ENCODE measurements around the gene PIEZO1. TPM values are rescaled to one million over a fixed set of nuclear protein-coding genes. Genes with fewer than 3 reads are reported as not detected.

Gene PIEZO1
- total RNA-seq, 2 experiments from 2014 or later: 206 to 220 TPM

GRCh38 chr16:88667461-88667860, 117.6 kb downstream of the PIEZO1 start:
- H3K27ac Mint-ChIP-seq: no peak overlapping the region
- POLR2A ChIA-PET: no interaction called here
- DNase-seq: no peak
- H3K27me3 Mint-ChIP-seq: no peaks in the 10 kb centered on the region
- H3K36me3 Mint-ChIP-seq: peaks cover 8% of the 10 kb centered on the region
- no peaks in the 10 kb centered on the region for H3K9me3 Mint-ChIP-seq
- ATAC-seq (ENCODE audit: low read depth): no peak
- H3K4me1 Mint-ChIP-seq: peaks cover 8% of the 10 kb centered on the region
- no peak overlapping the region for H3K4me3 Mint-ChIP-seq

- no peaks in the 10 kb centered on the region for H3K9me3 Mint-ChIP-seq
- no peak for ATAC-seq (ENCODE audit: low read depth)
- H3K36me3 Mint-ChIP-seq: peaks cover 8% of the 10 kb centered on the region
- H3K4me1 Mint-ChIP-seq: peaks cover 17% of the 10 kb centered on the region
- H3K27ac Mint-ChIP-seq: no peak overlapping the region
- no peak for DNase-seq
- POLR2A ChIA-PET: interaction anchor here (0.7 to 3.5 kb wide), 3 partner anchors 14 to 37 kb away, joined by 3 to 32 read pairs (median 5); no protein-coding TSS in a partner anchor
- no peaks in the 10 kb centered on the region for H3K27me3 Mint-ChIP-seq
- H3K4me3 Mint-ChIP-seq: no peak overlapping the region
Observed at GRCh38 chr16:88665570-88665969, 119.5 kb downstream of the PIEZO1 start.

Small RNA genes within 50 kb of the gene (microRNA-seq; reads per million reads assigned to microRNA genes)
- gene MIR4722: not detected

Other genes with a start within 250 kb of the PIEZO1 start
- gene ZC3H18, start 214.8 kb downstream of the PIEZO1 start, total RNA-seq: 10 to 100 TPM; 83.4 to 88.7 TPM
- gene IL17C, start 146.6 kb downstream of the PIEZO1 start, total RNA-seq: under 1 TPM in 1 of 2 experiments, not detected in 1; 0.68 TPM
- gene CYBA, start 134.2 kb downstream of the PIEZO1 start, total RNA-seq: 100 to 1,000 TPM; 505 to 513 TPM
- 10 to 100 TPM; 80.7 to 84.2 TPM for gene MVD, start 122.1 kb downstream of the PIEZO1 start, total RNA-seq
- gene SNAI3, start 98.7 kb downstream of the PIEZO1 start, total RNA-seq: 10 to 100 TPM; 14.4 to 15.0 TPM
- 100 to 1,000 TPM; 227 to 229 TPM for gene RNF166, start 78.8 kb downstream of the PIEZO1 start, total RNA-seq
- gene CTU2, start 78.7 kb downstream of the PIEZO1 start, total RNA-seq: 10 to 100 TPM; 22.8 to 25.7 TPM
- gene CDT1, start 18.6 kb upstream of the PIEZO1 start, total RNA-seq: 100 to 1,000 TPM; 135 to 140 TPM
- 100 to 1,000 TPM; 124 to 139 TPM for gene APRT, start 26.7 kb upstream of the PIEZO1 start, total RNA-seq
- 10 to 100 TPM; 50.9 to 51.8 TPM for gene GALNS, start 71.7 kb upstream of the PIEZO1 start, total RNA-seq
- gene TRAPPC2L, start 71.9 kb upstream of the PIEZO1 start, total RNA-seq: 10 to 100 TPM; 47.4 to 50.9 TPM
- gene PABPN1L, start 81.4 kb upstream of the PIEZO1 start, total RNA-seq: not detected
- under 1 TPM; 0.08 to 0.26 TPM for gene CBFA2T3, start 192.0 kb upstream of the PIEZO1 start, total RNA-seq

All from activated naive CD8-positive, alpha-beta T cell treated with anti-CD3 and anti-CD28 coated beads, Interleukin-2, amount 10 ng/mL, durations not matched to agents 7 days and 5 days (primary cell).